ENCODE measurements around the gene TLR8. TPM values are rescaled to one million over a fixed set of nuclear protein-coding genes. Genes with fewer than 3 reads are reported as not detected.
"Not testable (repeated sequence)": the region's sequence is repeated elsewhere in the genome, so short reads cannot be mapped to it uniquely, and the experiment has no call there.

TLR8 gene
- total RNA-seq, 4 donors from 2014 or later: 0.47 to 6.7 (median 1.7) TPM

- TF ChIP-seq EP300 (IDR thresholded peaks at IDR 0.05): no peak
- Histone ChIP-seq H3K27ac (no peak overlapping the region), H3K36me3 (no peaks in the 10 kb centered on the region), H3K9me3 (no peaks in the 10 kb centered on the region), H3K4me3 (no peak overlapping the region), H3K4me1 (no peaks in the 10 kb centered on the region), H3K27me3 (no peaks in the 10 kb centered on the region)
- ATAC-seq: no peak
Observed at GRCh38 chrX:12922599-12922919, 16.1 kb downstream of the TLR8 start.

GRCh38 chrX:12929701-12930100, 23.3 kb downstream of the TLR8 start:
- WGBS, 2 donors (ENCODE audit: low coverage in 1 of 2): 77 to 90% methylated on average over 2 to 4 of the region's 4 CpGs
- no peak for ATAC-seq
- Histone ChIP-seq H3K36me3 (no peaks in the 10 kb centered on the region), H3K27me3 (no peaks in the 10 kb centered on the region), H3K9me3 (no peaks in the 10 kb centered on the region), H3K27ac (no peak overlapping the region), H3K4me1 (no peaks in the 10 kb centered on the region), H3K4me3 (no peak overlapping the region)
- TF ChIP-seq EP300 (IDR thresholded peaks at IDR 0.05): no peak
- no peak for TF ChIP-seq POLR2A (IDR thresholded peaks at IDR 0.05)
- TF ChIP-seq POLR2AphosphoS5 (IDR thresholded peaks at IDR 0.05): no peak
- no peak for TF ChIP-seq CTCF (IDR thresholded peaks at IDR 0.05)

GRCh38 chrX:12930150-12930549, 23.7 kb downstream of the TLR8 start:
- no peak for ATAC-seq
- Histone ChIP-seq H3K27me3 (no peaks in the 10 kb centered on the region), H3K4me1 (no peaks in the 10 kb centered on the region), H3K27ac (no peak overlapping the region), H3K36me3 (no peaks in the 10 kb centered on the region), H3K4me3 (no peak overlapping the region), H3K9me3 (no peaks in the 10 kb centered on the region)
- WGBS, 2 donors (ENCODE audit: low coverage in 1 of 2): no CpG with 5 or more reads among the region's 2 CpGs
- TF ChIP-seq POLR2A (IDR thresholded peaks at IDR 0.05): no peak
- TF ChIP-seq EP300 (IDR thresholded peaks at IDR 0.05): no peak
- TF ChIP-seq POLR2AphosphoS5 (IDR thresholded peaks at IDR 0.05): no peak
- no peak for TF ChIP-seq CTCF (IDR thresholded peaks at IDR 0.05)

- Histone ChIP-seq H3K4me1 (no peaks in the 10 kb centered on the region), H3K4me3 (no peak overlapping the region), H3K27ac (no peak overlapping the region), H3K9me3 (no peaks in the 10 kb centered on the region), H3K27me3 (no peaks in the 10 kb centered on the region), H3K36me3 (no peaks in the 10 kb centered on the region)
- ATAC-seq: no peak
- WGBS, 2 donors (ENCODE audit: low coverage in 1 of 2): 90 to 100% methylated on average over 1 of the region's 1 CpG
- TF ChIP-seq EP300 (IDR thresholded peaks at IDR 0.05) (no peak), CTCF (IDR thresholded peaks at IDR 0.05) (no peak), POLR2A (IDR thresholded peaks at IDR 0.05) (no peak), POLR2AphosphoS5 (IDR thresholded peaks at IDR 0.05) (no peak)
Observed at GRCh38 chrX:12932244-12932643, 25.8 kb downstream of the TLR8 start.

GRCh38 chrX:12934850-12935249, 28.4 kb downstream of the TLR8 start:
- Histone ChIP-seq H3K4me3 (no peak overlapping the region), H3K27me3 (no peaks in the 10 kb centered on the region), H3K4me1 (no peaks in the 10 kb centered on the region), H3K36me3 (no peaks in the 10 kb centered on the region), H3K27ac (no peak overlapping the region), H3K9me3 (no peaks in the 10 kb centered on the region)
- ATAC-seq: no peak
- WGBS, 2 donors (ENCODE audit: low coverage in 1 of 2): 90 to 94% methylated on average over 3 to 5 of the region's 5 CpGs
- TF ChIP-seq EP300 (IDR thresholded peaks at IDR 0.05): no peak
- no peak for TF ChIP-seq POLR2AphosphoS5 (IDR thresholded peaks at IDR 0.05)
- no peak for TF ChIP-seq POLR2A (IDR thresholded peaks at IDR 0.05)
- TF ChIP-seq CTCF (IDR thresholded peaks at IDR 0.05): no peak

- Histone ChIP-seq H3K27me3 (no peaks in the 10 kb centered on the region), H3K36me3 (no peaks in the 10 kb centered on the region), H3K9me3 (no peaks in the 10 kb centered on the region), H3K27ac (no peak overlapping the region), H3K4me1 (no peaks in the 10 kb centered on the region), H3K4me3 (no peak overlapping the region)
- 67 to 70% methylated on average over 1 of the region's 1 CpG for WGBS, 2 donors (ENCODE audit: low coverage in 1 of 2)
- TF ChIP-seq CTCF (IDR thresholded peaks at IDR 0.05) (no peak), EP300 (IDR thresholded peaks at IDR 0.05) (no peak), POLR2AphosphoS5 (IDR thresholded peaks at IDR 0.05) (no peak), POLR2A (IDR thresholded peaks at IDR 0.05) (no peak)
- no peak for ATAC-seq
Observed at GRCh38 chrX:12936947-12937346, 30.5 kb downstream of the TLR8 start.

GRCh38 chrX:12940471-12940870, 34.1 kb downstream of the TLR8 start:
- not testable (repeated sequence) for H3K27ac ChIP-seq, ATAC-seq, H3K4me3 ChIP-seq, H3K9me3 ChIP-seq, H3K4me1 ChIP-seq, H3K27me3 ChIP-seq, H3K36me3 ChIP-seq
- 70 to 81% methylated on average over 2 to 6 of the region's 9 CpGs for WGBS, 2 donors (ENCODE audit: low coverage in 1 of 2)

- not testable (repeated sequence) for H3K36me3 ChIP-seq, H3K27ac ChIP-seq, H3K4me3 ChIP-seq, H3K27me3 ChIP-seq, ATAC-seq, H3K4me1 ChIP-seq, H3K9me3 ChIP-seq
- WGBS, 2 donors (ENCODE audit: low coverage in 1 of 2): 87 to 94% methylated on average over 3 of the region's 6 CpGs
Observed at GRCh38 chrX:12943592-12943991, 37.2 kb downstream of the TLR8 start.

Data from gastroesophageal sphincter (tissue), 4 donors.